ENCODE results near the gene PRMT3.

- no peak for TF ChIP-seq CTCF (IDR thresholded peaks at IDR 0.05)
- no peak for TF ChIP-seq POLR2A (IDR thresholded peaks at IDR 0.05)
Measured at GRCh38 chr11:20360650-20361049, 26.9 kb upstream of the PRMT3 start.

All from breast epithelium (tissue), 3 donors.